Measurements from ENCODE around the gene ARV1. TPM values are rescaled to one million over a fixed set of nuclear protein-coding genes. Genes with fewer than 3 reads are reported as not detected.

The ARV1 gene
- total RNA-seq, 1 experiment from 2014 or later, result 4.0 TPM

GRCh38 chr1:230976825-230977747 is 1.8 kb upstream of the ARV1 start:
- DNase-seq (ENCODE audit: low read depth, low spot score) (no peak), ATAC-seq (no peak)
- peaks cover 27% of the 10 kb centered on the region for H3K79me2 ChIP-seq (ENCODE audit: insufficient read depth, low read length)
- H3K27ac ChIP-seq (ENCODE audit: low read depth, low read length), result peak overlapping the region; percentile 61; the same call in 1 of the 2 replicates
- intact Hi-C loops (cut with micrococcal nuclease), result loop anchor here (5.0 kb wide), 2 partner anchors 235 to 550 kb away; partner anchors contain the start of gene TSNAX
- H3K9me2 ChIP-seq (ENCODE audit: insufficient read depth), result no peaks in the 10 kb centered on the region
- H4K20me1 ChIP-seq (ENCODE audit: insufficient read depth), result no peaks in the 10 kb centered on the region
- no peaks in the 10 kb centered on the region for H3K9me3 ChIP-seq (ENCODE audit: control insufficient read depth in 1 of 2, insufficient read depth in 1 of 2, low read depth in 1 of 2, low read length in 2 of 2)
- H2AFZ ChIP-seq (ENCODE audit: low read depth, low read length, poor library complexity, severe bottlenecking), result no peak overlapping the region
- 0 out of 4 replicates have a peak, but pooled peaks cover 0 to 2% of the 10 kb centered on the region in 2 experiments for H3K36me3 ChIP-seq (ENCODE audit: control insufficient read depth in 1 of 2, insufficient read depth in 2 of 2, low read length in 2 of 2)
- peak overlapping the region; percentile 65 to 87 for H3K4me3 ChIP-seq (replicated peaks in 1 of 2; ENCODE audit: low read depth in 1 of 2, low read length in 2 of 2)
- CTCF ChIA-PET, result no interaction called here
- H3K9ac ChIP-seq (ENCODE audit: low read length), result peak overlapping the region; percentile 68
- POLR2A ChIA-PET, result no interaction called here
- H3K27me3 ChIP-seq (ENCODE audit: insufficient read depth, low read length), result no peaks in the 10 kb centered on the region
- H3K4me1 ChIP-seq (ENCODE audit: control insufficient read depth in 1 of 2, insufficient read depth in 2 of 2, low read length in 2 of 2), result peaks cover 7 to 13% of the 10 kb centered on the region in 2 experiments; a peak in 2 of 4 replicates
- peak overlapping the region; percentile 83 for H3K4me2 ChIP-seq (ENCODE audit: low read length)
- RAD21 ChIA-PET (ENCODE audit: low non-redundant PET in 1 of 2, low total read pairs in 2 of 2, uncharacterized antibody in 2 of 2, unreplicated experiment in 2 of 2), result interaction anchor here in 1 of 2 experiments (0.6 kb wide), 1 partner anchor 246 kb away, joined by 3 read pairs; no protein-coding TSS in a partner anchor
- BruUV-seq (replicated peaks), result TSS peak; percentile 46
- TF ChIP-seq ZBTB33 (IDR thresholded peaks at IDR 0.05; ENCODE audit: extremely low read depth, insufficient replicate concordance, low read length), result no peak

All from HCT116 (cell line).